CD4-positive, alpha-beta T cell treated with Interleukin-6 at 100 ng/mL for 8 hours (primary cell): ENCODE results near the gene CFAP251.

ENCODE experiments used
- DNase-seq: peaks from one replicate; pipeline ENCODE4 v3.0.0-alpha.2; 2020; ENCODE audit warnings: mixed read lengths, low spot score

Gene CFAP251

DNA sequence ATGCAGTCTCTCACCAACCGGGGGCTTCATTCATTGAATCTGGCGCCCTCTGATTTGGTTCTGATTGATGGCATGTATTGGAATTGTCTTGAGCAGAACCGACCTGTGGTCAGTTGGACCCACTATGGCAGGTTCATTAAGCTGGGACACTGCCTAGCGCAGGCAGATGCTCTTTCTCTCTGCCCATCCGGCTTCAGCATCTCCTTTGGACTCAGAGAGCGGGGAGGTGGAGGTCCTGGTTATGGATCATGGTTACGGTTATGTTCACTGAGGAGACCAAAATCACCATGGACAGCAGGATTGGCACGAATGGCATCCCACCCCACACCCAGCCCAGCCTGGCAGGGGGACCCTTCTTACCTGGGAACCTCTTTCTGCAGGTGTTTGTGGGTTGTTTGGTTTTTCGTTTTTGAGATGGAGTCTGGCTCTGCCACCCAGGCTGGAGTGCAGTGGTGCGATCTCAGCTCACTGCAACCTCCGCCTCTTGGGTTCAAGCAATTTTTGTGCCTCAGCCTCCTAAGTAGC lies 86.9 kb downstream of the CFAP251 start:
- no peak for DNase-seq

DNA sequence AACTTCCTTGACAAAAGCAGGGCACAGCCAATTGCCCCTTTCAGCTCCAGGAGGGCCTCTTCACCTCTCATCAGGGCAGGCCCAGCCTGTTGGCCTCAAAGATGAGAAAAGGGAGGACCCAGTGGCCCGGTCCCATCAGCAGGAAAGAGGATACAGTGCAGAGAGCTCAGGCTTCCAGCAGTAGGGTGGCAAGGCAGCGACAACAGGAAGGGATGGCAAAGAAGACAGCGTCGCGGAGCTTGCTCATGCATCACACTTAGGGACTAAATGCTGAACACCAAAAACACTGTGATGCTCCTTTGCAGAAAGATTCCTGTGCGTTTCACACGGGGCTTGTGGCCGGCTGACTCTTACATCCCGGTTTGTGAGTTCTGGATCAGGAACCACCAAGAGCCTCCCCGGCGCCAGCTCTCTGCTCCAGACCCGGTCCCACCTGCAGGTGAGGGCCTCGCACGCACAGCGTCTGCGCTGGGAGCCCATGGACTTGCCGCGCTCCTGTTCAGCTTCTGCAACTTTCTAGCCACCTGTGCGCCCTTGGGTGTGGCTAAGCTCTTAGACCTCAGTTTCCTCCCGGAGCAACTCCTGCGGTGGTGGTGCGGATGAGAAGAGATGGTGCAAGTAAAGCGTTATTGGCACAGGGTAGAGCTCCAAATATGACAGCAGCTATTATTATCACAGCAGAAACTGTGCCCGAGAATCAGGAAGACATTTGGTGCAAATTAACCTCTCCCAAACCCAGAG lies 88.0 kb downstream of the CFAP251 start:
- peak; percentile 33 for DNase-seq

DNA sequence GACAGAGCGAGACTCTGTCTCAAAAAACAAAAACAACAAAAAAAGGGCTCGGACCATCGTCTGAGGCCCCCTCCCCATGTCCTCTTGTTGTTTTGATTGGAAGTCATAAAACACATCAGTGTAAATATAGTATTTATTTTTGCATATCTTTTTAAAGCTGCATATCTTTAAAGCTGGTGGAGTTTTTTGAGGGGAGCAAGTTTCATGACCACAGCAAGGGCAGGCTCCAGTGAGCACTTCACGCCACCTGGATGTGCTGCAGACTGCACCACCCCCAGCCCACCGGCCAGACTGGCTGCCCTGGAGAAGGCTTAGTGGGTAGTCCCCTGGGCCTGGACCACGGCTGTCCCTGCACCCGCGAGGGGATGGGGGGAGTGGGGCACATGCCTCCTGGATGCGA lies 91.3 kb downstream of the CFAP251 start:
- DNase-seq: no peak

DNA sequence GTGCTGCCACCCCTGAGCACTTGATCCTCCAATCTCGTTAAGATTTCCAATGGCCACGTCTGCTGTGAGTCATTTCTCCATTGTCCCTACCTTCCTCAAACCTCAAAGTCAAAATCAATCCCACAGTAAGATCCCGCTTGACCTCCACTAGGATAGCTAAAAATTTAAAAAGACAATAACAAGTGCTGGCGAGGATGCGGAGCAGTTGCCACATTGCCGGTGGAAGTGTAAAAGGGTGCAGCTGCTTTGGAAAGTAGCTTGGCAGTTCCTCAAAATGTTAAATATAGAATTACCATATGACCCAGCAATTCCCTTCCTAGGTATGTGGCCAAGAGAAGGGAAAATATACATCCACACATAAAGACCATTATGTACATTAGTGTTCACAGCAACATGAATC lies 93.8 kb downstream of the CFAP251 start:
- no peak for DNase-seq

DNA sequence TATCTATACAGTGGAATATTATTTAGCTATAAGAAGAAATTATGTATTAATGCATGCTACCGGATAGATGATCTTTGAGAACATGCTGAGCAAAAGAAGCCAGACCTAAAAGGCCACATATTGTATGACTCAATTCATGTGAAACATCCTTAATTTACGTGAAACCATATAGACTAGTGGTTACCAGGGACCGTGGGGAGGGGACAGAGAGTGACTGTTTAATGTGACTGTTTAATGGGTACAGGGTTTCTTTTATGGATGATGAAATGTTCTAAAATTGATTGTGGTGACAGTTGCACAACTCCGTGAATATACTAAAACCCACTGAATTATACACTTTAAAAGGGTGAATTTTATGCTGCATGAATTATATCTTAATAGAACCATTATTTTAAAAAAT lies 94.7 kb downstream of the CFAP251 start:
- no peak for DNase-seq

DNA sequence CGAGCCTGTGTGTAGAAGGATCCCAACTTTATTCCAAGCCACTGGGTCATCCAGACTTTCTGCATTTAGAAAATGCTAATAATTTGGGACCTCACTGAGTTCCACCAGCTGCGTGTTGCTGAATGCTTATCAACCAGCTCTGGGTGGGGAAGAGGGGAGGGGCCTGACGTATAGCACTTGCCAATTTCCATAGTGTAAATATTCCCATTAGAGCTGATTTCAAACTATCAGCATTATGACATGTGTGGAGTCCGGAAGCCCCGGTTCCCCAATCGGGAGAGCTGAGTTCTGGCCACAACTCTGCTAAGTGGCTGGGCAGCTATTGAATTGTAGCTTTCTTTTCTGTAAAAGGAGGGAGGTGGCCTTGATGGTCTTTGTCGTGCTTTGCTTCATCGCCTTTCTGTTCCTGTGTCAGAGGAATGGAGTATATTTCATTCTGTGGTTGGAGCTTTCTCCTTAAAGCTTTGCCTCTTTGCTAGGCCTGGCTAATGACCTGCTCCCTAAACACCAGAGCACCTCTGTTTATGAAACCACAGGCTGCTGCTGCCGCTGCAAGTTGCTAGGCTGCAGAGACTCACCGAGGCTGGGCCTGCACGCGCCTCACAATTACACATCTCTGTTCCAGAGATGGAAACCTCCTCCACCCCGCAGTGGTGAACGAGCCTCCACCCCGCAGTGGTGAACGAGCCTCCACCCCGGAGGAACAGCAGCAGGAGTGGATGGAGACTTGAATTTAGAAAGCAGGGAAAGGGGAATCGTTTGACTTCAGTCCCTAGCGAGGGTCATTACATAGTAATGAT lies 95.6 kb downstream of the CFAP251 start:
- no peak for DNase-seq

DNA sequence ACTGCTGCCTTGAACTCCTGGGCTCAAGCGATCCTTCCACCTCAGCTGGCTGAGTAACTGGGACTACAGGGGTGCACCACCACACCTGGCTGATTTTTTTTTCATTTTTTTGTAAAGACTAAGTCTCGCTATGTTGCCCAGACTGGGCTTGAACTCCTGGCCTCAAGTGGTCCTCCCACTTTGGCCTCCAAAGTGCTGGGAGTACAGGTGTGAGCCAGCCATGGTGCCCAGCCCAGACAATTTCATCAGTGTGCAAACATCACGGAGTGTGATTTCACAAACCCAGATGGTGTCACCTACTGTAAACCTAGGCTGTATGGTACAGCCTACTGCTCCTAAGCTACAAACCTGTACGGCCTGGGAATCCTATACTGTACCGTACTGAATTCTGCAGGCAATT lies 96.4 kb downstream of the CFAP251 start:
- DNase-seq: no peak

DNA sequence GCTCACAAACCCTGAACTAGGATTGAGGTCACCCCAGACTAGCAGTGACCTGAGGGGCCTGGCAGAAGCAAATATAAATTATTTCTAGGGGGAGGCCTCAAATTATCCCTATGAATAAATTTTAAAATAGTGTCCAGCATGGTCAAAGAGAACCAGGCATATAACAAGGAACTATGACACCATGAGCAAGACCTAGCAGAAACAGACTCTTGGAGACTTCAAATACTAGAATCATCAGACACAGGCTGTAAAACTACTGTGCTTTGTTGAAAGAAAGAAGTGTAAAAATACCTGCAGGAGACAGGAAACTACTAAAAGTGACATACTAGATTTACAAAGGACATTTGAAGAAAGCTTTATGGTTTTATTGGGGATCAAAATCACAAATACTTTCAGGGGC lies 100.1 kb downstream of the CFAP251 start:
- DNase-seq: no peak

DNA sequence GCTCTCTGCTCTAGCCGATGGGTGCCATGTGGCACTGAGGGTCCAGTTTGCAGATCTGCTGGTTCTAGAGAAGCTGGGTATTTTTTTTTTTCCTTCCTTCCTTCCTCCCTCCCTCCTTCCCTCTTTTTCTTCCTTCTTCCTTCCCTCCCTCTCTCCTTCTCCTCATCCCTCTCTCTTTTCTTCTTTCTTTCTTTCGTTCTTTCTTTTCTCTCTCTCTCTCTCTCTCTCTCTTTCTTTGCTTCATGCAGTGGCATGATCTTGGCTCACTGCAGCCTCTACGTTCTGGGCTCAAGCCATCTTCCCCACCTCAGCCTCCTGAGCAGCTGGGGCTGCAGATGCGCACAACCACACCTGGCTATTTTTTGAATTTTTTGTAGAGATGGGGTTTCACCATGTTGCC lies 100.5 kb downstream of the CFAP251 start:
- no peak for DNase-seq

DNA sequence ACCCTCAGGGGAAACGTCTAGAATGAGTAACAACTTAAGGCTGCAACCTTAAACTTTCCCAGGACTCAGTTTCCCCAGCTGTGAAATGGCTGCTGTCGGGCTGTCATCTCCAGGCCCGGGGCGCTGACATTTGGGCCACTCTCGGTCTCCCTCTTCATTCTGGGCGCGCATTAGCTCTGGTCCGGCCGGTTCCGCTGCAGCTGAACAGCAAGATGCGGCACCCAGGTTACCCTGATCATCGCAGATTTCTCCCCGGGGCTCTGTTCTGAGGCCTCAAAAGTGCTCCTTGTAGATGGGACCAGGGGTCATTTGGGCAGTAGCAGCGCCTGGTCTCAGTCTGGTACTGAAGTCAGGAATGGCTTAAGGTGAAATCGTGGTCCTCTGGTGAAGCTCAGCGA lies 102.4 kb downstream of the CFAP251 start:
- no peak for DNase-seq

DNA sequence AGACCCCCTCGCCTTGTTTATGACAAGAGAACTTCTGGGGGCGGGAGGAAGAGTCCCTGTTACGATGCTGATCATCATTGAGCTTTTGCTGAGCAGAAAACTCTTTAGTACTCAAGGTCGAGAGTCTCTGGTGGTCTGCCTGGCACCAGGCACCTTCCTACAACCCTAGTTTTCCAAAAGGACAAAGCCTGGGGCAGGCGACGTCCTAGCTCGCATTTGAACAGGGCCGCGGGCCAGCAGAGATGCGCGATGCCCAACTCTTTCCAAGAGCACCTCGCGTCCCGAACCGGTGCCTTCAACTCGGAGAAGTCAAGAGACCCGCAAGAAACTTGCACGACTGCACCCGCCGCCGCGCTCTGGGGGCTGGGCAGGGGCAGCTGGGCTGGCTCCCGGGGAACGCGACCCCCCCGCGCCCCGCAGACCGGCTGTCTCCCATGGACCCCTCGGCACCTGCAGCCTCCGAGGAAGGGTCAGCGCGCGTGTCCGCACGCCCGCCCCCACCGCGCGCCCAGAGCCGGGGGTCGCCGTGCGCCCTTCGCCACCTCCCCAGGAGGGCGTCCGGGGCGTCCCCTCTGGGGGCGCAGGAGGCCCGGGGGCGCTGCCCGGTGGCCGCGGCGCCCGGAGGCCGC lies 102.9 kb downstream of the CFAP251 start:
- DNase-seq: no peak

DNA sequence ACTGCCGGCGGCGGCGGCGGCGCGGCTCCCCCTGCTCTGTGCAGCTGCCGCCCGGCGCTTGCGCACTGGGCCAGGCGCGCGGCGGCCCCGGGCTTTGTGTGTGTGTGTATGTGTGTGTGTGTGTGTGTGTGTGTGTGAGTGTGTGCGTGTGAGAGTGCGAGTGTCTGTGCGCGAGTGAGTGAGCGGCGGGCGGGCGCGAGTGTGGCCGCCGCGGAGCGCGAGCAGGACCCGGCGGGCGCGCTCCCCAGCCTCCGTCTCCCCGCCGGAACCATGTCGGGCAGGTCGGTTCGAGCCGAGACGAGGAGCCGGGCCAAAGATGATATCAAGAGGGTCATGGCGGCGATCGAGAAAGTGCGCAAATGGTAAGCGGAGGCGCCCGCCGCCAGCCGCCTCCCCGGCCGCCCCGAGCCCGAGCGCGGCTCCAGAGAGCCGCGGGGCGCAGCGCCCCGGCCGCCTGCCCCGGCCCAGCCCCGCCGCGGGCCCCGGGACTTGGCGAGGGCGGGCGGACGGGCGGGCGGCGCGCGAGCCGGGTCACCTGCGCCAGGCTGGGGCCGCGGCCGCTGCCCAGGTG lies 103.5 kb downstream of the CFAP251 start, which contains the start of gene BCL7A:
Gene BCL7A (plus strand): TSS at position 63 of the 571 bp plus-strand sequence. CDS start 208 bp downstream, at position 271.
- DNase-seq: peak; percentile 56

DNA sequence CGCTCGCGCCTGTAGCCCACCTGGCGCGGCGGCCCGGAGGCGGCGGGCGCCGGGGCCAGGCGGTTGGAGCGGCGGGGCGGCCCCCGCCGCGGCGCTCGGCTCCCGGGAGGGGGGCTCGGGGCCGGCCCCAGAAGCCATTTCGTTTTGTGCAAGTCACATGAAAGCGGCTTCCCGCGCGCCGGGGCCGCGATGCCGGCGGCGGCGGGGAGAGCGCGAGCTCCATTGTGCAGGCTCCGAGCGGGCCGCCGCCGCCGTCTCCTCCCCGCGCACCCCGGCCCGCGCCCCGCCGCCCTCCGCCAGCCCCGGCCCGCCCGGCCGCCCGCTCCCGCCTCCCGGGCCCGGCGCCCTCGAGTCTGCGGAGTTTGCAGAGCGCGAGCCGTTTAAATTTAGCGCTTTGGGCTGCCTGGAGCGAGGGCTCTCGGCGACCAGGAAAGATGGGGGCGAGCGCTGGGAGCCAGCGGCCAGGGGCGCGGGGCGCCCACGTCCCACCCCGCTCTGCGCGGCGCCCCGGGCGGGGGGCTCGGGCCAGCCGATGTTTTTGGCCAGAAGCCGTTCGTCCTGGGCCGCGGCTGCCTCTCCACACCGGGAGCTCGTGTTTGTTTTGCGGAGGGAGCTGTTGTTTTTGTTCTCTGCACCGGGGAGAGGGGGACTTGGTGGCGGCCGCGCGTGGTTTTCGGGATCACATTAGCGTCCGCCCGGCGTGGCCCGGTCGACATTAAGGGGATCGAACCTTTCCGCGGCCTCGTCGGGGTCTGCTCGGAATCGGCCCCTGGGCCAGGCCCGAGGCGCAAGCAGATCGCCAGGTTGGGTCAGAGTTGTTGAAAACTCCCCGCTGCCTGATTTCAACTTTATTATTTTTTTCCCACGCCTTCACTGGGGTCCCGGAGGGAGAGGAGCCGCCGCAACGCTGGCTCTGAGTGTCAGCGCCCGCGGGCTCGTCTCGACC lies 104.3 kb downstream of the CFAP251 start:
- DNase-seq: no peak

DNA sequence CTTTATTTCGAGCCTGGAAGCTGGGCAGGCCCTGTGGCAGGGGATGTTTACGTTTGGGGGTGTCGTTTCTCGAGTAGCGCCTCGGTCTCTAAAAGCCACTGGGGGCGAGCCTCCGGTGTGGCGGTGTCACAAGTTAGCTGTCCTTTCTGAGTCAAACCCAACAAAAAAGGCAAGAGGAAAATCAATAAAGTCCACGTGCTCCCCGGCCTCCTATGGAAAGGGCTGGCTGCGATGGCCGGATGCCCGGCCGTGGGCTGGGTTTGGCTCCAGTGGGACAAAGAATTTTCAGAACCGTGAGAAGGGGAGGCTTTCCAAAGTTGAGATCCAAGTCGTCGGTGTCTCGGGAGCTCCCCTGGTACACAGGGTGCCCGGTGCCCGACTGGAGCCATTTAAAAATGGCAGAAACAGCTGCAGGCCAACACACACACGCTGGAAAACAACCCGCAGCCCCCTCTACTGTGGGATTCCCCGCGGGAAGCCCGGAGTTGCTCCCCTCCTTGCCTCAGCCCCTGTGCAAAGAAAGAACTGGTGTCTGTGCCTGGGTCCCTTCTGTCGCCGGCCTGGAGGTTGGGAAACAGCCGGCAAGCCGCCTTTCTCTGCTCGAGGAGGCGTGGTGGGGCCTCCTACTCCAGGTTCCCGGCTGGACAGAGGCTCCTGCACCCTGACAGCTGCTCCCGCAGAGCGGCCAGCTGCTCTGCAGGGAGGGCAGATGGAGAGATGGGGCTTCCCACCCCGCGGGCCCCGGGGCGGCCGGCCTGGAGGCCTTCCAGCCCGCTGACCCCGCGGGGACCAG lies 105.1 kb downstream of the CFAP251 start:
- DNase-seq: no peak

DNA sequence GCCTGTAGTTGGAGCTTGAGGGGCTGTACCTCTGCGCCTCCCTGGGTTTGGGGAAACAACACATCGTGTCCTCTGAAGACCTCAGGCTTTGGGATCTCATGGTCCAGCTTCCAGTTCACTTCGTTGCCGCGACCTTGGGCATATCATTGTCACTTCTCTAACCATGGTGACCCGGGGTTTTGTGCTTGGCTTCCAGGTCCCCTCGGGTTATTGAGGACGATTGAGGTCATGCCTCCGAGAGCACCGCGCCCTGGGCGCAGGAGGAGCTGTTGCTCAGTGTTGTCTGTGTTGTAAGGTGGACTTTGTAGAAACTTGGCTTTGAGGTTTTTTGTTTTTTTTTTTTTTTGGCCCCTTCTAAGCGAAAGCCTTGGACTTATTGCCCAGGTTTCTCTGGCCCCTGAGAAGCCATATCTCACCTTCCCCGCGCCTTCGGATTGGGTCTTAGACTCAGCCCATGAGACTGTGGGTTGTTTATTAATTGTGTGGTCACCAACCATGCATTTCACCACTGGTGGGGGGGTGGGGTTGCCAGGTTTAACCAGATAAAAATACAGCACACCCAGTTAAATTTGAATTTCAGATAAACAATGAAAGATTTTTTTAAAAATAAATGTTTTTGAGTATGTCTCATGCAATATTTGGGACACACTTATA lies 105.9 kb downstream of the CFAP251 start:
- no peak for DNase-seq

DNA sequence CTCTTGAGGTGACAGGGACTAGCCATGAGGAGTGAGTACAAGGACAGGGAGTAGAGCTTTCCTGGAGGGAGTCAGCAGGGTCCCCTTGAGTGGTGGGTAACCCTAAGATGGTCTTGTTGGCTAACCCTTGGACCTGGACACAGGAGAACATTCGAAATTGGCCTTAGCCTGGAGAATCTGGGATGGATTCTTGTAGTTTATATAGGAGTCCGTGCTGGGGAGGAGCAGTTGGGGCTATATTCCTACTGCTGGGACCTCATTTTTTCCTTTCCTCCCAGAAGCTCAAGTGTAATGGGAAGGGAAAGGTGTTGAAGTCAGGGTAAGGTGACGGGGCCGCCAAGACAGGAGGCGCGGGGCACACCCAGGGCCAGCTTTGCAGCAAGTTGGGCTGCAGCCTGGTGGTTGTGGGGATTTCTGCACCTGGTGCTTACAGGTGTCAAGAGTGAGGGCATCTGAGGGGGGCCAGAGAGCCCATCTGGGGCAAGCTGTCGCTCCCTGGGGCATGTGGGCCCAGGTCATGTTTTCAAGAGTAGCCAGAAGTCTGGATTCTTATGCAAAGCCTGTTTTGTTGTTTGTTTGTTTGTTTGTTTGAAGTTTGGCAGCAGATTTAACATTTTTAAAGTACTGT lies 108.4 kb downstream of the CFAP251 start:
- no peak for DNase-seq

DNA sequence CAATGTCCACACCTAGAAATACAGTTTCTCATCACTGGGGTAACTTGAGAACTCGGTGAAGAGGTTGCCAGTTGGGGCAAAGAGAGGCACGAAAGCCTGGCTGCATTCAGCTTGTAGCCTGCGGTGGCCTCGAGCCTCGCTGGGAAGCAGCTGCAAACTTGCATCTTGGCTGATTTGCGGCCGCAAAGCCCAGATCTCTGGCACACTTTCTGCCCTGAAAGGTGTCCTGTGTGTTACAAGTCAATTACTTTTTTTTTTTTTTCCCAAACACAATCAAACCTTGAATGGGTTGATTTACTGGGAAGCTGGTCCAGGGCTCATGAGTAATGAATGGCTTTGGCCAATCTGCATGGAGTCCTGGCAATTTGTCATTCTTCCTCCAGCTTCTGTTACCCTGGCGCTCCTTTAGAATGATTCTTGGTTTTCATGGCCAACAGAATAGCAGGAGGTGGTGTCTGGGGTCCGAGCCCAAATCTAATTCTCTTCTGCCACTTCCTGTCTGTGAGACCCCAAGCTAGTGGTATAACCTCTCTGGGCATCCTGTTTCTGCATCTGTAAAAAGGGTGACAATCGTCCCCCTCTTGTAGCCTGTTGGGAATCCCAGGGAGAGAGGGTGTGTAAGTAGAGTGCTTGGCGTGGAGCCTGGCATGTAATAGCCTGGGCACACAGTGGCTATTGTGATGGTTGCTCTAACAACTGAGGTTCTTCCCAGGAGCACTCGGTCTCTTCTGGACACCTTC lies 109.9 kb downstream of the CFAP251 start:
- DNase-seq: no peak

DNA sequence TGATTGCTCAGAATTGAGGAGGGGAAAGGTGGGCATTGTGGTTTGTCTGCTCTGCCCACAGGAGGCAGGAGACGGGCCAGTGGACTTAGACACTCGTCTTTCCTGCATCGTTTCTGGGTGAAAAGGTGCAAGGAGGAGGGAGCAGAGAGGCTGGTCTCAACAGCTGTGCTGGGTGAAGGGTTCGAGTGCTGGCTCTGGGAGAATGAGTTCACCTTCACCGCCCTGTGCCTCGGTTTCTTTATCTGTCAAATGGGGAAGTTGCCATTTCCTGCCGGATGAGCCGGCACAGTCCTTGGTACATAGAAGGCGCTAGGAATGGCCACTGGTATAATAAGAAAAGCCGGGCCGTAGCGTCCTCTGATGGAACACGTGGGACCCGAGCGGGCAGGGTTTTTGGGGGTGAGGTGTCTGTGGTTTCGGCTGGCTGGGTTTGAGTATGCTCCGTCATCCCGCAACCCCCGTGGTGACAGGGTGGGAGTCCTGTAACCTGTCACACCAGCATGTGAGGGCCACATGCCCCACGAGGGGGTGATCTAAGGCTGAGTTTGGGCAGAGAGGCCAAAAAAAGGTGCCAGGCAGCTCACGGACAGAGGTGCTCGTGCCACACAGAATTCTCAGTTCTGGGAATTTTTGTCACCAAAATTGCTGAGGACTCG lies 110.6 kb downstream of the CFAP251 start:
- DNase-seq: no peak
